CD4-positive, CD25-positive, alpha-beta regulatory T cell (primary cell): ENCODE data around the gene RAB3GAP2. TPM values are rescaled to one million over a fixed set of nuclear protein-coding genes. Genes with fewer than 3 reads are reported as not detected.
"Not testable (repeated sequence)": the region's sequence is repeated elsewhere in the genome, so short reads cannot be mapped to it uniquely, and the experiment has no call there.

Experiments
- ATAC-seq, 2 donors: fragments of 150-1000 bp; cut with Tn5 transposase; one replicate each; pipeline ENCODE4 v1.10.0; 2021; ENCODE audit warnings: low read depth in 2 of 2, moderate number of reproducible peaks in 2 of 2, moderate library complexity in 1 of 2
- DNase-seq, 3 donors: peaks; one replicate each; pipeline versions ENCODE4 v3.0.0 to v3.0.0-alpha.2; 2012 to 2022; ENCODE audit warnings: mixed read lengths in 1 of 3
- H3K27ac ChIP-seq: one replicate; pipeline ENCODE4 v1.7.0; 2013; ENCODE audit warnings: mild to moderate bottlenecking, low read length; ENCODE audit not compliant: insufficient read depth, poor library complexity, severe bottlenecking
- H3K27me3 ChIP-seq: one replicate; pipeline ENCODE4 v1.7.0; 2013; ENCODE audit warnings: low read length; ENCODE audit not compliant: control insufficient read depth, insufficient read depth
- H3K36me3 ChIP-seq: one replicate; pipeline ENCODE4 v1.7.0; 2013; ENCODE audit warnings: mild to moderate bottlenecking, low read length, moderate library complexity; ENCODE audit not compliant: control insufficient read depth, insufficient read depth
- H3K4me1 ChIP-seq: 2 replicates; pipeline ENCODE4 v1.7.0; 2013; ENCODE audit warnings: mild to moderate bottlenecking, low read length; ENCODE audit not compliant: insufficient read depth, control insufficient read depth, poor library complexity, severe bottlenecking
- H3K4me3 ChIP-seq: one replicate; pipeline ENCODE4 v1.7.0; 2013; ENCODE audit warnings: low read depth, mild to moderate bottlenecking, low read length, moderate library complexity
- H3K9me3 ChIP-seq, 2 experiments: 1 replicate in 1 of 2; 2 replicates in 1 of 2; pipeline ENCODE4 v1.7.0; 2013; ENCODE audit warnings: low read length in 2 of 2, mild to moderate bottlenecking in 1 of 2, moderate library complexity in 1 of 2; ENCODE audit not compliant: control insufficient read depth in 2 of 2
- H3K27ac Mint-ChIP-seq, 3 donors: one replicate each; pipeline ENCODE4 v1.8.0; 2020 to 2022; ENCODE audit warnings: mild to moderate bottlenecking in 3 of 3, mixed read lengths in 3 of 3, moderate library complexity in 2 of 3
- H3K27me3 Mint-ChIP-seq: one replicate; pipeline ENCODE4 v1.8.0; 2022; ENCODE audit warnings: mild to moderate bottlenecking, mixed read lengths
- H3K36me3 Mint-ChIP-seq: one replicate; pipeline ENCODE4 v1.8.0; 2020; ENCODE audit warnings: mixed read lengths
- H3K4me1 Mint-ChIP-seq, 4 donors: one replicate each; pipeline ENCODE4 v1.8.0; 2020 to 2022; ENCODE audit warnings: mixed read lengths in 4 of 4, mild to moderate bottlenecking in 1 of 4
- H3K4me3 Mint-ChIP-seq, 4 donors: one replicate each; pipeline ENCODE4 v1.8.0; 2020 to 2022; ENCODE audit warnings: mild to moderate bottlenecking in 4 of 4, mixed read lengths in 4 of 4, moderate library complexity in 3 of 4
- H3K9me3 Mint-ChIP-seq, 7 donors: one replicate each; pipeline ENCODE4 v1.8.0; 2020 to 2022; ENCODE audit warnings: mixed read lengths in 7 of 7, mild to moderate bottlenecking in 3 of 7, moderate library complexity in 2 of 7
- polyA plus RNA-seq, 4 donors: library from polyadenylated mRNA; unstranded; fragments of 300-500 nt; fragmentation: Illumina TruSeq; gene quantifications; one replicate each; pipeline ENCODE4 v1.2.3, GENCODE V29; 2021
- total RNA-seq: library from RNA; stranded (reverse); gene quantifications from one replicate; pipeline ENCODE4 v1.2.3, GENCODE V29; 2022

RAB3GAP2 gene
- total and polyA plus RNA-seq, 5 donors from 2014 or later: 13.7 to 48.0 (median 22.0) TPM

DNA sequence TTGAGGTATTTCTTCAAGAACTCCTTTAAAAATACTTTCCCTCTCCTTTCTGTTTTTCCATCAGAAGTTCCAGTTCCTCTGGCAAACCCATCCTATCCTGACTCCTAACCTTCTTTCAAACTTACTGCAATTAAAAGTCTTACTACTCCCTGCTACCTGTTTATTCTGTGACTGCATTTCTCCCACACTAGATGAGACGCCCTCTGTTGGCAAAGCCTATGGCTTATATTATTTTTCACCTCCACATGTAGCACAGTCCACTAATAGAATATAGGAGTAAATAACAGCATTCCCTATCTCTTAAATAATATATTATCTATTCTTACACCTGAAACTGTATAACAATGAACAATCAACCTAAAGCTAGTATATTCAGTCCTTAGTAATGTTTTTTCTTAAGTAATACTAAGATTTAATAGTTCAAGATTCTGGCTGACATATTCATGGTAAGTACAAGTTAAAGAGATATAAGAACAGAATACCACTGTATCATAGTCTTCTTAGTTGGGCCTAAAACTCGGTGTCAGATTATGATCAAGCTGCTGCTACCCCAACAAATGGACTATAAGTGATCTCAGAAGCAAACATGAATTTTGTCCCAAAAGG lies 54.8 kb downstream of the RAB3GAP2 start:
- Mint-ChIP-seq H3K27ac (no peak overlapping the region), H3K4me1 (peaks cover 24 to 44% (median 35%) of the 10 kb centered on the region in 4 donors), H3K9me3 (peaks cover 0 to 2% (median 0%) of the 10 kb centered on the region in 7 donors), H3K27me3 (no peaks in the 10 kb centered on the region), H3K36me3 (peaks cover 3% of the 10 kb centered on the region), H3K4me3 (no peak overlapping the region)
- DNase-seq (peak in 1 of 3 donors; percentile 10), ATAC-seq (no peak)
- Histone ChIP-seq H3K36me3 (peaks cover 6% of the 10 kb centered on the region), H3K9me3 (no peaks in the 10 kb centered on the region), H3K27ac (no peak overlapping the region), H3K27me3 (no peaks in the 10 kb centered on the region), H3K4me3 (no peak overlapping the region), H3K4me1 (no peaks in the 10 kb centered on the region)

DNA sequence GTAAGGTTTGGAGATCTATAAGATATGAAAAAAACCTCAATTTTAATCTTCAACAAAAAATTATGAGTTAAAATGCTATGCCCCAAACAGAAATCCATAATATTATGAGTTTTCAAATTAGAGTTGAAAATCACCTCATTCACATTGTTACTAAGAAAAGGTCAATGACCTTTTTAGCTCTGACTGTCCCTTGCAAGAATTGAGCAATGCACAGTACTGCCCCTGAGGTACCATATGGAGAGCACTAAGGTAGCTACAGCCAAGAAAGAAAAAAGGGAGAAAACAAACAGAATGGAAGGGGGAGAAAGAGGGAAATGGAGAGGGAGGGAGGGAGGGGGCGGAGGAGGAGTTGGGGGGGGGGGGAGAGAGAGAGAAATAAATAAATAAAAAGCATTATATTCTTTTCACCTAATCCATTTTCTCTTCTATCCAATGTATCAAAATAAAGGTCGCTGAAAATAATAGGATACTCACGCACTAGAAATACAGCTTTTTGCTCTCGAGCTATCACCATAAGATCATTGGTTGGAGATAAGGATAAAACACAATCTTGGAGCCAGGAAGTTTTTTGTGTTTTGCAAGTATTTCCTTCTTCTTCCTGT lies 58.8 kb downstream of the RAB3GAP2 start:
- H3K4me3 ChIP-seq: no peak overlapping the region
- ATAC-seq (no peak), DNase-seq (no peak)
- no peaks in the 10 kb centered on the region for H3K27me3 ChIP-seq
- H3K4me3 Mint-ChIP-seq: no peak overlapping the region
- H3K27me3 Mint-ChIP-seq: no peaks in the 10 kb centered on the region
- H3K27ac Mint-ChIP-seq: peak overlapping the region in 1 of 3 donors; percentile 32
- H3K9me3 ChIP-seq: no peaks in the 10 kb centered on the region
- peaks cover 0 to 2% (median 0%) of the 10 kb centered on the region in 7 donors for H3K9me3 Mint-ChIP-seq
- H3K4me1 ChIP-seq: no peaks in the 10 kb centered on the region
- peaks cover 33% of the 10 kb centered on the region for H3K36me3 ChIP-seq
- H3K27ac ChIP-seq: no peak overlapping the region
- peaks cover 32% of the 10 kb centered on the region for H3K36me3 Mint-ChIP-seq
- H3K4me1 Mint-ChIP-seq: peaks cover 10 to 21% (median 13%) of the 10 kb centered on the region in 4 donors

DNA sequence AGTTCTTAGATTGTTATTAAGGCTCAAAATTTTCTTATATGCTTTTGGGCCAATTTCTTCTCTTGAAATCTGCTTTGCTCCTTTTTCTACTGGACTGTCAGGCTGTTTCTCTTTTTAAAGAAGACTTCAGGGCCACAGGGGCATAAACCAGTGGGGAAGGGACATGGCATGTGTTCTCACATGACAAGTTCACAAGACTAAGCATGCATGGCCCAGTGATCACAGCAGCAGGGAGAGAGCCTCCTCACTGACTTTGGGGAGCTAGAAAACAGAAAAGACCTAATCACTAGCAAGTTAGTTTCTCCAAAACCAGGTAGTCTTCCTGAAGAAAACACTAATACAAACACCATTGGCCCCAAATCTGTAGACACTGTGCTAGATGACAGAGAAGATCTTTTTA lies 64.8 kb downstream of the RAB3GAP2 start:
- Mint-ChIP-seq H3K4me1 (peaks cover 0 to 10% (median 3%) of the 10 kb centered on the region in 4 donors), H3K9me3 (peaks cover 0 to 7% (median 2%) of the 10 kb centered on the region in 7 donors), H3K36me3 (peaks cover 66% of the 10 kb centered on the region), H3K4me3 (no peak overlapping the region), H3K27ac (no peak overlapping the region), H3K27me3 (no peaks in the 10 kb centered on the region)
- no peaks in the 10 kb centered on the region for H3K4me1 ChIP-seq
- H3K9me3 ChIP-seq: peaks cover 0 to 3% of the 10 kb centered on the region in 2 experiments
- no peak overlapping the region for H3K27ac ChIP-seq
- no peak overlapping the region for H3K4me3 ChIP-seq
- ATAC-seq (no peak), DNase-seq (no peak)
- peaks cover 77% of the 10 kb centered on the region for H3K36me3 ChIP-seq
- no peaks in the 10 kb centered on the region for H3K27me3 ChIP-seq

DNA sequence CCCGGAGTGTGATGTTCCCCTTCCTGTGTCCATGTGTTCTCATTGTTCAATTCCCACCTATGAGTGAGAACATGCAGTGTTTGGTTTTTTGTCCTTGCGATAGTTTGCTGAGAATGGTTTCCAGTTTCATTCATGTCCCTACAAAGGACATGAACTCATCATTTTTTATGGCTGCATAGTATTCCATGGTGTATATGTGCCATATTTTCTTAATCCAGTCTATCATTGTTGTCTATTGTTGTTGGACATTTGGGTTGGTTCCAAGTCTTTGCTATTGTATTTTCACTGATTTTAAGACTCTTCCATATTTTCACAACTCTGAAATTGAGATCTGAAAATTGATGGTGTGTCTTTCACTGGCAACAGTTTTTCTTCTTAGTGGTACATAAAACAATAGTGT lies 67.5 kb downstream of the RAB3GAP2 start:
- not testable (repeated sequence) for DNase-seq, H3K27ac Mint-ChIP-seq, H3K4me3 Mint-ChIP-seq, H3K4me3 ChIP-seq, H3K4me1 ChIP-seq, H3K9me3 ChIP-seq, ATAC-seq, H3K27me3 ChIP-seq, H3K9me3 Mint-ChIP-seq, H3K27ac ChIP-seq, H3K27me3 Mint-ChIP-seq, H3K4me1 Mint-ChIP-seq
- H3K36me3 Mint-ChIP-seq: peaks cover 47% of the 10 kb centered on the region
- H3K36me3 ChIP-seq: peaks cover 80% of the 10 kb centered on the region

DNA sequence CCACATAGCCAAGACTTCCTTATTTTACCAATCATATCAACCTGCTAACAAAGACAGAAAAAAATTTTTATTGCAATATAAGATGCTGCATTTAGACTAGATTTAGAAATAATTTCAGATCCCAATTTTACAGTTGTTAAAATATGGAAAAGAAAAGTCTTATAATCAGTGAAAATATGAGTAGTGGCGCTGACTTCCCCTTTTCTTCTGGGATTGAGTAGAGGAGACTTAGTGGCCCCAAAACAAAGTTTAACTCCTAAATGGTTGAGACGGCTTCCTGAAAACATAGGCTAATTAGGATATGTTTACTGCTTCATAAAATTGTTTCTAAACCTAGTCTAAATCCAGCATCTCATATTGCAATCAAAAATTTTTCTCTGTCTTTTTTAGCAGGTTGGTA lies 68.4 kb downstream of the RAB3GAP2 start:
- H3K27me3 ChIP-seq: no peaks in the 10 kb centered on the region
- H3K4me3 ChIP-seq: no peak overlapping the region
- H3K4me3 Mint-ChIP-seq: no peak overlapping the region
- no peak for DNase-seq
- H3K36me3 Mint-ChIP-seq: peaks cover 38% of the 10 kb centered on the region
- H3K4me1 ChIP-seq: no peaks in the 10 kb centered on the region
- no peak overlapping the region for H3K27ac Mint-ChIP-seq
- peaks cover 0 to 6% (median under 1%) of the 10 kb centered on the region in 4 donors for H3K4me1 Mint-ChIP-seq
- H3K27me3 Mint-ChIP-seq: no peaks in the 10 kb centered on the region
- H3K9me3 ChIP-seq: peaks cover 0 to 3% of the 10 kb centered on the region in 2 experiments
- peaks cover 0 to 7% (median 2%) of the 10 kb centered on the region in 7 donors for H3K9me3 Mint-ChIP-seq
- H3K27ac ChIP-seq: no peak overlapping the region
- peaks cover 79% of the 10 kb centered on the region for H3K36me3 ChIP-seq
- no peak for ATAC-seq

DNA sequence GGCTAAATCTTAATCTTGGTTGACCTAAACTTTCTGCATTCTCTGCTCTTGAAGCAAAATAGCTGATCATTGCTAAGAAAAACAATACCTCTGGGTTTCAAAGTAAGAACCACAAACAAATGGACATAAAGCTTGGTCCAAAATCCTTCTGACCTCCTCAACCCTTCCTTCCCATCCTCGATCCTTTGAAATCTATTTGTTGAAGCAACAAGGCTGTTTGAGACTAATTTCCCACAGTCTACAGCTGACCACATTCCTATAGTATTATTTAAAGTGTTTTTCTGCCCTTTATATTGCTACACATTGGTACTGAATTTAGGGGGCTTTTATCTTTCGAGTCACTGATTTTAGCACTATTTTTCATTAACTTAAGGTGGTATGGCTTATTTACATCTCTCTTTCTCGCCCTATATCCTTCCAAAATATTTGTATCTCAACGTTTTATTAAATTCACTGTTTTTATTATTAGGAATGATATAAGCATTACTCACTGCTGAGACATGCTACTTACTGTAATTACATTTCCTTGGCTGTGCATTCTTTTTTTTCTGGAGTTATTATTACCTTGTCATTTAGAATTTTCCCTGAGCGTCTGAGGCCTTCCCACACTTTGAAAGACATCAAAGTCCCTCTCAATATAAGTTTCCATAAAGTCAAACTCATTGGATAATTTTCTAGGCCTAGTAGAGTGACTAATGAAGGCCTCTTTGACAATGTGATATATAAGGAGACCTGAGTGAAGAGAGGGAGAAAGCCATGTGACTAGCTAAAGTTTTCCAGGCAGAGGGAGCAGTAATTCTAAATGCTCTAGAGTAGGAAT lies 73.9 kb downstream of the RAB3GAP2 start:
- ATAC-seq: no peak
- no peaks in the 10 kb centered on the region for H3K4me1 ChIP-seq
- peaks cover 4% of the 10 kb centered on the region for H3K36me3 Mint-ChIP-seq
- DNase-seq: no peak
- H3K27me3 ChIP-seq: no peaks in the 10 kb centered on the region
- H3K27ac ChIP-seq: no peak overlapping the region
- peaks cover 65% of the 10 kb centered on the region for H3K36me3 ChIP-seq
- peaks cover 0 to 4% (median 0%) of the 10 kb centered on the region in 4 donors for H3K4me1 Mint-ChIP-seq
- no peak overlapping the region for H3K27ac Mint-ChIP-seq
- no peaks in the 10 kb centered on the region for H3K9me3 ChIP-seq
- no peaks in the 10 kb centered on the region for H3K9me3 Mint-ChIP-seq
- no peaks in the 10 kb centered on the region for H3K27me3 Mint-ChIP-seq
- no peak overlapping the region for H3K4me3 ChIP-seq
- H3K4me3 Mint-ChIP-seq: no peak overlapping the region

DNA sequence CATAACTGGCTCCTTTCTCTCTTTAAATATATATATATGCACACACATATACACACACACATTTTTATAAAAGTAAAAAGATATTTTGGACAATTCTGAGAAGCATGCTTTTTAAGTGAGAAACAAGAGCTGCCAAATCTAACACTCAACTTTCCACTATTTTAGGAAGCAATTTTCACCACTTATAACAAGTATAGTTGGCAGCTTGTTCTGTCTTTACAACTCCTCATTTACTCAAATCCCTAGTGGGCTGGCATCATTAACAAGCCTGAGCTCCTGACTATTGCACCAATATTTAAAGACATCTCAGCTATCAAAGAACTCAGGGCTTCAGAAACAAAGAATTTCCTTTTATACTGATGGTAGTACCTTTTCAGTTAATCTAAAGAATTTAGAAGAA lies 76.6 kb downstream of the RAB3GAP2 start:
- peaks cover 0 to 4% (median 0%) of the 10 kb centered on the region in 4 donors for H3K4me1 Mint-ChIP-seq
- no peak overlapping the region for H3K27ac Mint-ChIP-seq
- no peak overlapping the region for H3K4me3 Mint-ChIP-seq
- no peaks in the 10 kb centered on the region for H3K9me3 Mint-ChIP-seq
- Histone ChIP-seq H3K36me3 (peaks cover 66% of the 10 kb centered on the region), H3K27ac (no peak overlapping the region), H3K4me1 (no peaks in the 10 kb centered on the region), H3K4me3 (no peak overlapping the region), H3K27me3 (no peaks in the 10 kb centered on the region), H3K9me3 (no peaks in the 10 kb centered on the region)
- DNase-seq (no peak), ATAC-seq (no peak)
- H3K27me3 Mint-ChIP-seq: no peaks in the 10 kb centered on the region
- peaks cover 7% of the 10 kb centered on the region for H3K36me3 Mint-ChIP-seq
